NCI-H82 (cell line): ENCODE data around the gene FGD6.
"Not testable (repeated sequence)": the region's sequence is repeated elsewhere in the genome, so short reads cannot be mapped to it uniquely, and the experiment has no call there.

Experiments used
- DNase-seq: peaks from one replicate; lab custom pipeline; 2025; lab: John Stamatoyannopoulos, UW

The FGD6 gene

DNA sequence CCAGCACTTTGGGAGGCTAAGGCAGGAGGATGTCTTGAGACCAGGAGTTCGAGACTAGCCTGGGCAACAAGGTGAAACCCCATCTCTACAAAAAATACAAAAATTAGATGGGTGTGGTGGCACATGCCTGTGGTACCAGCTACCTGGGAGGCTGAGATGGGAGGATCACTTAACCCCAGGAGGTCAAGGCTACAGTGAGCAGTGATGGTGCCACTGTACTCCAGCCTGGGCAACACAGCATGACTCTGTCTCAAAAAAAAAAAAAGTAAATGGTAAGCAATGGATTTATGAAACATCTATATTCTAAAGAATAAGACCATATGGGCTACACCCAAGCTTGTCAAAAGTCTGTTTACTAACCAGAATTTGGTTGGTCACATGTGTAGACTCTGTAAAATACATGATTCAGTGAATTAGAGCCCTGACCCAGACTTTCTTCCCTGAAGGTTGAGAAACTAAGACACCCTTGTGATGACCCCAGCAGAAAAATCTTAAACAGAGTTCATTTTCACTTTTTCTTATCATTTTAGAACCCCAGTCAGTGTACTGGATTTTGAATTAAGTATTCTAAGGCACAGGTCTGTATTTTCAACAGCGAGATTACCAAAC lies 12.1 kb downstream of the FGD6 start:
- DNase-seq = no peak

DNA sequence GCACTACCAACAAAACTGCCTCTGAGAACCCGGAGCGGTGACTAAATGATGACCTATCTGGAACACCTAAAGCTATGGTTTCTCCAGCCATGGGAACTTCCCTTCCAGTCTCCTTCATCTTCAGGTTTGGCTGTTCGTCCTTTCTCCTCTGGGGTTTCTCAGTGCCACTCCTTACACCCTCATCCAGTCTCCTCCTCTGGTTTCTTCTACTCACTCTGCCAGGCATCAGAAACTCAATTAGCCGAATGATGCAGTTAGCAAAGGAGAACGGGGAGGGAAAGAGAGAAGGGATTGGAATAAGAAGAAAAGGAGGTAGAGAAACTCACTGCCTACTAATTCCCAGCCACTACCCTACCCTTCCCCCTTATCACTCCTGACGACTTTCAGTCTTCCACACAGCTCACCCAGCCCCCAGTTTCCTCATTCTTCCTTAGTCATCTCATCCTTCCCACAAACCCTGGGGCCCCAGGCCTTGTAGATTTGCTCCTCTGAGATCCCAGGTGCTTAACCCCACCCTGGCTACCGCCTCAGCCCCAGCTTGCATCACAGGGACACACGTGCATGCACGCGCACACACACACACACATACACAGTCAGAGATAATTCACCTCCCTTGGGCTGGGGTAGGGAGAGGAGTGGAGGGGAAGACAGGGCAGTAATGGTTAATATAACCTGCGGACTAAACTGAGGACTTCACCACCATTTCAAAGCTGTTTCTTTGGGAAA lies 13.0 kb downstream of the FGD6 start:
- DNase-seq = peak; percentile 22

DNA sequence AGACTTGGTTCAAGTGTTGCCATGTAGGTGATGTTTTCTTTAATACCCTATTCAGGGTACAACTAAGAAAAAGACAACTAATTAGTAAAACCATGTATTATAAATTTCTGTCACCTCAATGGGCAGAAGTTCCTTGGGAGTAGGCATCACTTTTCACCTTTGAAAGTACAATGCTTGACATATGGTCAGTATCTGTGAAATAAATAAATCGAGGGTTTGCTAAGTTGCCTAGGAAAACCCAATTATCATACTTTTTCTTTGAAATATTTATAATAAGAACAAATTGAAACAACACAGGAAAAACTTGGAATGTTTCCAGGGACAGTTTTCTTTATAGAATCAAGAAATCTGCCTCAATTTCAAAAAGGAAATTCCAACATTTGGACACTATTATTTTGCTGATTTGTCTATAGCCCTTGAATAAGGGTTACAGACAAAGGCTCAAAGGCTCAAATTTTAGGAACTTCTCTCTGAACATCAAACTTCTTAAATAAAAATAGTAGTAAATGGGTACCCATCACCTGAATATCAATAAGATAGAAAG lies 13.7 kb downstream of the FGD6 start:
- no peak for DNase-seq

DNA sequence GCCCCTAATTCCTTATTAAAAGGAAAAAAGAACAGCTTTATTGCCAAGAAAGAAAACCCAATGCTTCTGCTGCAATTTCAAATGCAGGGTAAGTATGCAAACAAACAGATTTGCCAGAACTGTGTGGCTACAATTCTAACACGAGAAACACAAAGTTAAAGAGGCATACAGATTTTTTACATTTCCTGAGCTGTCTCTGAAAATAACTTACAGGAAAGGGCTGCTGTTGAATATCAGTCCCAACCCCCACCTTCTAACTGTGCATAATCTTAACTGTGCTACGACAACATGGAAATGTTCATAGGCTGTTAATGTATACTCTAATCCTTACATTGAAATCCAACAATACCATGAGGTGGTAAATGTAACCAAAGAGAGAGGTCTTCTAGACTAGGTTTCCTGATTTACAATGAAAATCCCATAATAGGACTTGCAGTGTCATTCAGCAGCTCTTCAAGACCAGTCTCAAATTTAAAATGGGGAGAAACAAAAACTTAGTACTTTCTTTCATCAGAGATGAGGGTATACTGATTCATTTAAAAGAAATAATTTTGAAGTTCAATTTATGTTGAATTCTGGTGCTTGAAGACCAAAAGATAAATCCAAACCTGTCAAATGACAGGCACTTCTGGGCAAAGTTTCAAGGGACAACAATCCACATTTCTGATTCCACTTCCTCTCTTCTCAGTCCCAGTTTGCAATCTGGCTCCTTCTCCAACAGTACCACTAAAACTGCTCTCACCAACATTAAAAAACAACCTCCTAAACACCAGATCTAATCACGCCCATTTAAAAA lies 14.4 kb downstream of the FGD6 start:
- no peak for DNase-seq

DNA sequence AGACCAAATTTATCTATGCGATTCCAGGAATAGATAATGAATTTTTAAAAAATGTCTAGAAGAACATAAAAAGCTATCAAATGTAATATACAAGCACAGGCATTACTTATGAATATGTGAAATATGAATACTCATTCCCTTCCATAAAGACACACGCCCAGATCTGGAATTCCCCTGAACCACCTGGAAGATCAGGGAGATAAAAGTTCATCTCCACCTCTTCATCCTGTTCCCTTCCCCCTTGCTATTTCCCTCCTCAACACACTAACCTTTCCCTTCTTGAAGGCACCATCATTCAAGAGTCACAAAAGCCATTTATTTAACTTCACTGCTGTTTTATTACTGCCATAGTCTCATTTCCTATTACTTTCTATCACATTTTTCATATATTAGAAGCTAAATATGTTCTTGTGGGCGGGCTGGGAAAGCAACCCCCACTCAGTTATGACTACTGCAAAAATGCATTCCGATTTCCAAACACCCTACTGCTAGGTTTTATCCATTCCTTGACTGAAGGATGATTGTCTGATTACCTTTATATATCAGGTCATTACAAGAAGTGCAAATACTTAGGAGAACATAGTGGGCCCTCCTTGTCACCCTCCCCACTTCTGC lies 16.1 kb downstream of the FGD6 start:
- DNase-seq = no peak

DNA sequence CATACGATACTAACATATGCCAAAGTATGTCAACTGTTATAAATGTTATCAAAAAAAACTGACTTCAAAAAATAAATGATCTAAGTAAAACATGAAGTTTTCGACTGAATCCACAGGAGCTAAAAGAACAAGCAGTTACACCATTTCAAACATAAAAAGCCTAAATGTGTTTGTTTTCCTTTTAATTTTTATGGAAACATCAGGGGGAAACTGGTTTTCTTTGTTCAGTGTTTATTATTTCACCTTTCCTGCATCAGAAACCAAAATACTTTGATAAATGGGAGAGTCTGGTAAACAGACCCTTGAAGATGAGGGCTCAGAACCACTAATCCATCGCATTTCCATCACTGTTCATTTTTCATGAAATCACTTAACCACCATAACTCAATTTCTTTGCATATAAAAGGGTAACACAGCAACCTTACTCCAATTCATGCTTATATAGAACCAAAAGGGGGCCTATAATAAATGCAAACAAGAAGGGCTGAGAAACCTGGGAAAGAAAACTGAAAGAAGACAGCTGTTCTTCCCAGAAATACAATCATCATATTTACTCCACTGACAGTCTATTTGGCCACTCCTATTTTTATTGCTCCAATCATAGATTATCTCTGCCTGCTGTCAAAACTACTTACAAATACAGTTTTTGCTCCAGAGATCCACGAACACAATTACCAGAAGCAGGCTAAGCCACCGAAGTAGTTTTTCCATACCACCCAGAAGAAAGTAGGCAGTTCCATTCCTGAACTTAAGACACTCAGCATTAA lies 17.0 kb downstream of the FGD6 start:
- no peak for DNase-seq

DNA sequence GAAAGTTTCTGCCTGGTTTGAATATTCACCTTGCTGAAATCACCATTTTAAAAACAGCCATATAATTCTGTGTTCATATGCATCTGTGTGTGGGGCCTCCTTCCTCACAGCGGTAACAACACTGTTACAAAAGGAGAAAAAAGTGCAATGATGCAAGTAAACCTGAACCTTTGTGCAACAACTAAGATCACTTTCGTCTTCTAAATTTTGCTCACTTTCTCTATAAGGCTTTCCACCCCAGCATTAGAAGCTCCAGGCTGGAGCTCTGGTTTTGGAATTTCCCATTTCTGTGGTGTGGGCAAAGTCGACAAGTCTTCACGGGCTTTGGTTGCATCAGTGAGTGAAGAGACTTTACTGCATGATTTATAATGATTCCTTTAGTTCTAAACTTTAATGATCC lies 18.4 kb downstream of the FGD6 start:
- no peak for DNase-seq

DNA sequence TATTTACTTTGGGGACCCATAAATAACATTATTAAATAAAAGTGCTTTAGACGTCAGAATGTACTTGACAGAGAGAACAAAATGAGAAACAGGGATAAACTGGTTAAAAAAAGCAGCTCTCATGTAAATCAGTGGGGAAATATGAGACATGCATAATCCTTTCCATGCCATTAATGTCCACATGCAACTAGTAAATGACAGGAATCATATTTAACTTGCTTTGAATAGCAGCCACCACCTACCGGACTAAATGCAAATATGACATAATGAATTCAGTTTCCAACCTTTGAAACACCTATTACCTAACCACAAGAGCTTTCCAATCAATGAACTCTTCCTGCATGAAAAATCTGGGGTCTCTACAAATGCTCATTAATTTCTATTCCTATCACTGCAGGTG lies 19.6 kb downstream of the FGD6 start:
- no peak for DNase-seq

DNA sequence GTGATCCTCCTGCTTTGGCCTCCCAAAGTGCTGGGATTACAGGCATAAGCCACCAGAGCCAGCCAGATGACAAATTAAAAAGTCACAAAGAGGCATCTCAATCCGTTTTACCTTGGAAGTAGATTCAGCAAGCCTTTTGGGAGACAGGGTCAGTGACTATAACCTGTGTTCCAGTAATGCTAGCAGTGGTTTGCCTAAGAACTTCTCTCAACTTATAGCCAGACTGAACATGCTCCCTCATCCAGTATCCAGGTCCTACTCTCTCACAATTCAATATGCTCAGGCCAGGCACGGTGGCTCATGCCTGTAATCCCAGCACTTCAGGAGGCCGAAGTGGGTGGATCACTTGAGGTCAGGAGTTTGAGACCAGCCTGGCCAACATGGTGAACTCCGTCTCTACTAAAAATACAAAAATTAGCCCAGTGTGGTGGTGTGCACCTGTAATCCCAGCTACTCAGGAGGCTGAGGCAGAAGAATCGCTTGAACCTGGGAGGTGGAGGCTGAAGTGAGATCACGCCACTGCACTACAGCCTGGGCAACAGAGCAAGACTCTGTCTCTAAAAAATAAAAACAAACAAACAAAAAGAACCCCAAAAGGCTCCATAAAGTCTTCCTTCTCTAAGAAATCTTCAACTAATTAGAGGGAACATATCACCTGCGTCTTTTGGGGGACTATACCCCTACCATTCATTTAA lies 20.2 kb downstream of the FGD6 start:
- not testable (repeated sequence) for DNase-seq

DNA sequence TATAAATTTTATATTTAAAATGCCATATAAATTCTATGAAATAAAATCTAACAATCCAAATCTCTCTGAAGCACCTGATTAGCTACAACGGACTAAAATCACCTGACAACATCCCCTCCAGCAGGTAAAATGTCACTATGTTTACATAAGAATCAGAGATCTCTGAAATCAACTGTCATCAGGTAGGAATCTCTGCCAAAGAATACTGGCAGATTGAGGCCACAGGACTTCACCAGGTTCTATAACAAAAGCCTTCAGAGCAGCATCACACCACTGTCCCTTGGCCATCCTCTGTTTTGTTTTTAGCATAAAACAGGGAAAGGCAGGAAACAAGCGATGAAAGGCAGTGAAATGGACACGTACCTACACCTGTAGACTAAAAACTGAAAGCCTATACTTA lies 22.1 kb downstream of the FGD6 start:
- no peak for DNase-seq

DNA sequence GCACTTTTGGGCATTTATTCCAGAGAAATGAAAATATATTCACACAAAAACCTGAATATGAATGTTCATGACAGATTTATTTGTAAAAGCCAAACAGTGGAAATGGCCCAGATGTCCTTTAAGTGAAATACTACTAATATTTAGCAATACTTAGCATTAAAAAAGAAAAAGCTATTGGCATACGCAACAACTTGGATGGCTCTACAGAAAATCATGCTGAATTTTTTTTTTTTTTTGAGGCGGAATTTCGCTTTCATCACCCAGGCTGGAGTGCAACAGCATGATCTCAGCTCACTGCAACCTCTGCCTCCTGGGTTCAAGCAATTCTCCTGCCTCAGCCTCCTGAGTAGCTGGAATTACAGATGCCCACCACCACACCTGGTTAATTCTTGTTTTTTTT lies 24.1 kb downstream of the FGD6 start:
- no peak for DNase-seq

DNA sequence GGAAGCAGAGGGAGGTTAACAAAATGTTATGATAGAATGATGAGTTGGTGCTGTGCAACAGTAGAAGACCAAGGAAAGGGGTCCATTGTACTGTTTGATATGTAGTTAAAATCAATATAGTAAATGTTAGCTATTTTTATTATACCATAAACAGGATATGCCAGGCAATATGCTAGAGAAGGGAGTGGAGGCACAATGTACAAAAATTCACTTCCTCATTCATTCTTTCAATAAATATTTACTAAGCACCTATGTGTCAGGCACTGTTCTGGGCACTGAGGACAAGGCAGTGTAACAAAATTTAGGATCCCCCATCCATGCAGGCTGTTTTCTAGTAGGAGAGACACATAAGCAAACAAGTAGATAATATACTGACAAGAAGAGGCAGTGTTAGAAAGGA lies 25.0 kb downstream of the FGD6 start:
- DNase-seq = no peak

DNA sequence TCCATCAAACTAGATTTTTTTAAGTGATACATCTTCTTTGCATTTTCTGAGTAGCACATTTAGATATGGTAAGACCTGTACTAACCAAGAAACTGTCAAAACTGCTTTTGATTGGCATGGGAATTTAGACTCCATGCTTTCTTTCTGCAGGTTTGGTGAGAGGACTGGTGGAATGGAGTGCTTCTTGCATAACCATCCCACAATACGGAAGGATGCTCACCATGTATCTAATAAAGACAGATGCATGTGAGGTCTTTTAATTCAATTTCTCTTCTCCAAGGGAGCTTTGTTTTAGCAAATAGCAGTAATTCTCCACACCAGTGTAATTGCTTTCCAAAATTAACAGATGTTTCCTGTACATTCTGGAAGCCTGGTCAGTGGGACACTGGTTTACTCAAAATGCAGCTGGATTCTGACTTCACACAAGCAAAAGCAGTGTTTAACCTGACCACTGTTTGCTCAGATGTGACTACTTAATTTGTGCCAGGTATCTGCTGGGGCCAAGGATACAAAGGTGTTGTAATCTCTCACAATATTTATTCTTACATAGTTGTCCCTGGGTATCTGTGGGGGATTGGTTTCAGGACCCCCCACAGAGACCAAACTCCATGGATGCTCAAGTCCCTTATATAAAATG lies 26.1 kb downstream of the FGD6 start:
- DNase-seq = no peak

DNA sequence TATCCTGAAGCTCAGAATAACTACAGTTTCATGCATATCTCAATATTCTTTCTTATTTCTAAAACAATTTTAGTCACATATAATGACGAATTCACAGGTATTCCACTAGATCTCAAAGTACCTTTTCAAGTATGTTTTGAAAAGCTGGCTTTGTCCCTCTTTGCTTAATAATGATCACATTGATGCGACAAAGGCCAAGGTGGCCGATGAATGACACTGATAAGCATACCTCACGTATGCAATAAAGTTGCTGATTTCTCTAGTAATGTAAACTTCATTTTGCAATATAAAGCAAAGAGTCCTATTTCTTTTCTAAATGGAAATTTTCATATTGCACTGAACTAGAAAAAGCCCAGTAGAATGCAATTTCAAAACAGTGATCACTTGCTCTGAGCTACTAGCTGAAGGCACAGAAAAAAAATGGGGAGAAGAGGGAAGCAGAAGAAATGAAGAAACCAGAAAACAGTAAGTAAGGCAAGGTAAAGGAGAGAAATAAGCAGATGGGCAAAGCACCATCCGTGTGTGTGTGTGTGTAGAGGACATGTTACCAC lies 29.3 kb downstream of the FGD6 start:
- DNase-seq = no peak

DNA sequence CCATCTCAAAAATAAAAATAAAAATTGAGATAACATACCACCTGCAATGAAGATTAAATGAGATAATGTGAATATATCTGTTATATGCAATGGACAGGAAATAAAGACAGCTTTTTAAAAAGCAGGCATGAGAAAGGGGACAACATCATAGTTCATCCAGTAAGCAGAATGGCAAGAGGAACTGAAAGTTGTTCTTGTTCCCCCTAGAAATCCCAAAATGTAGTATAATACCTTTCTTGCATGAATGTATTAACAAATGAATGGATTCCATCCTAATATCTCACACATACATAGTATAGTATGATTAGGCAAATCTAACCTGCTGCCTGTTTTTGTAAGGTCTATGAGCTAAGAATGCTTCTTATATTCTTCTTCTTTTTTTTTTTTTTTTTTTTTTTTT lies 31.4 kb downstream of the FGD6 start:
- no peak for DNase-seq

DNA sequence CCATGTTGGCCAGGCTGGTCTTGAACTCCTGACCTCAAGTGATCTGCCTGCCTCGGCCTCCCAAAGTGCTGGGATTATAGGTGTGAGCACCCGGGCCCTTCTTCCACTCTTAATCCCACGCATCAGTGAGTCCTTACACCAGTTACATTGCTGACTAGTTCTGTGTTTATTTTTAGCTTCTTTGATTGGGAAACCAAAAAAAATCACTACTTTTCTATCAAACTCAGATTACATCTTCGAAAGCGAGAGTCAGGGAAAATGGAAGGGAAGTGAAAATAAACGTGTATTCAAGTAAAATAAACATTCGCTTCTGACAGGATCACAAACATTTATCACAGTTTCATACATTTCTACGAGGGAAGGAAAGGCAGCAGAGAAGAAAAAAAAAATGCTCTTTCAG lies 32.2 kb downstream of the FGD6 start:
- no peak for DNase-seq

DNA sequence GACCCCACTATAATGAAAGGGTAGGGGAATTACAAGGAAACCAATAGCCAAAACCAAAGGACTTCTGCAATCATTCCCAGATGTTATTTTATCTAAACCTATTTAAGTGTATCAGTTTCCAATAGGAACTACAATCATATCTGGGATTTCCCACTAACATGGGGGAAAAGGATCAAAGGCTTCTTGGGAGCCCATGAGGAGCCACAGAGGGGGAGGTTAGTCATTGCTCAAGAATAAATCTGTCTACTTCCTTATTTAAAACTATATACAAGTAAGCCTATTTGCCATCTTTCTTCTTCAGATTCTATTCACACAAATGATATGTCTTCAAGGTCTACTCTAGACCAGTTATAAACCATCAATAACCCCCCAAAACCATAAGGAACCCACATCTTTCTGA lies 33.1 kb downstream of the FGD6 start:
- no peak for DNase-seq

DNA sequence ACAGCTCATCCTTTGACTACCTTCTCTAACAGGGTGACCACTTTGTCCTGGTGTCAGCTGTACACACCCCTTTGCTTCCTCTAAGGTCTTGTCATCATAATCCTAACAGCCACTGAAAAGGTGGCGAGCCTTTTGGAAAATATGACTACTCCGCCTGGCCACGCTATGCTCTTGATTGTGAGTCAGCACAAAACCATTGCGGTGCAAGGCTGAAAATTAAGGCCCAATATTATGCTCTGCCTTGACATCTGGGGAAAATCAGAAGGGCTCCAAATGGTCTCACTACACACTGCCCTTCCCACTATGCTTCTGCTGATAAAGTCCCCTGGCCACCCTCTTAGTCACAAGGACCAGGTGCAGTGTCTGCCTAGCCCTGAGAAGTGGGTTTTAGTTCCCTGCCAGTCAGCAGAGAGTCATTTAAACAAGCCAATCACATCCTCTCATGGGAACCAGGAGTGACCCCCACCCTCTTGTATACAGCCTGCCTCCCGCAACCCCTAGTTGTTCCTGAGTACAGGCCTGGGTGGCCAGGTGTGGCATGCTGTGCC lies 34.3 kb downstream of the FGD6 start:
- DNase-seq = no peak

DNA sequence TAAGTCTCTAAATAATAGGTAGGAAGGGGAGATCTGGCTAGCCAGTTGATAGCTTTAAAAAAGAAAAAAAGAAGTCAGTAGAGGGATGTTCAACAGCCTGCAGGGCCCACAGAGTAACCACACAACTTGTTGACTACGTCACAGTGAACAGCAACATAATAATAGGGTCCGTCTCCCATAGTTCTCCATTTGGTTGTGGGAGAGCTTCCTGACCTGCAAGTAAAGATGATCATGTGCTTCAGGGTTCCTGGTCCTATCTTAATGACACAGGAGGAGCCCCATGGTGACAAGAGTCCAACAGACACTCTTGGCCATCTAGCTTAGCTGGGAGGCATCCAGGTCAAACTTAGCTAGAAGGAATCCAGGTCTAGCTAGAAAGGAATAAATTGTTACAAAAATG lies 36.2 kb downstream of the FGD6 start:
- DNase-seq = no peak

DNA sequence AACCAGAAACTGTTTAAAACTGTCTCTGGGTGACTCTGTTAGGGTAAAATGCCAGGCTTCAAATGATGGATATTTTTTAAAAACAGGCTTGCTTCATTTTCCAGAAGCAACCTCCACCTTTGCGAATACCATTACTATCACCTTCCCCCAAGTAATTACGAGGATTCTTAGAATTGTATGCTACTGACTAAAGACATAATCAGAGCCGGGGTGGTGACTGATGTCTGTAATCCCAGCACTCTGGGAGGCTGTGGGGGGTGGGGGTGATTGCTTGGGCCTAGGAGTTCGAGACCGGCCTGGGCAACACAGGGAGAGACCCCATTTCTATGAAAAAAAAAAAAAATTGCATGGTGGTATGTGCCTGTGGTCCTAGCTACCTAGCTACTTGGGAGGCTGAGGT lies 38.3 kb downstream of the FGD6 start:
- no peak for DNase-seq
